Islet of Langerhans (tissue), 1 donor: ENCODE measurements around the gene PRDM2.

ENCODE experiments used
- FAIRE-seq: peaks from one replicate; lab custom pipeline; 2011; peaks lifted over from hg19 to GRCh38; lab: Jason Lieb, UNC

The PRDM2 gene

DNA sequence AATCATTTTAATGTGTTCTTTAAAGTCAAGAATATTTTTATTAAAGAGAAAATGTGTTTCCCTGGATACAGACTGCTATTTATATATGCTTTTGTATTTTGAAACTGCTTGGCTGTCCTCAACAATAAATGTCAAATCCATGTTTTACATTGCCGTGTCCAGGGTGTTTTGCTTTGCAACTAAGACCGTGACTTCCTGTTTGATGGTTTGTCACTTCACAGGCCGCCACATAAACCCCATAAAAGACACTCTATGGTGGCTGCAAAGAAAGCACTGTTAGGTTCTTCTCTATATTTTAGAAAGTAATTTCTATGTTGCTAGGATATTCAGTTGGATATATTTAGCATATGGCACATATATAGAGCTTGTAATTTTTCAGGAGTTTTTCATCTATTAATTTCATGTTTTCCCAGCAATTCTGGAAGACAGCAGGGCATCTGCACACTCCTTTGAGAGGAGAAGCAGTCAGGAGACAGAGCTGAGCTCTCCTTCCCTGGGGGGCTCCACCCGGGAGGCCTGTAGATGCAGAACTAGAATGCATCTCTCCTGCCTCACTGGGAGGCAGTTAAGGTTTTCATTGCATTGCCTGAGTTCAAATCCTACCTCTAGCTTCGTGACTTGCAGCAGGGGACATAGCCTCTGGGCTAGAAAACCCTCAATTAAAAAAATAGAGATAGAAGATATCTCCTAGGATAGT lies 33.1 kb downstream of the PRDM2 start:
- FAIRE-seq: no peak

- FAIRE-seq: no peak
Observed at GRCh38 chr1:13733711-13734110, 33.7 kb downstream of the PRDM2 start.

GRCh38 chr1:13735168-13735930 lies 35.4 kb downstream of the PRDM2 start:
- FAIRE-seq: no peak

GRCh38 chr1:13737398-13737797 lies 37.4 kb downstream of the PRDM2 start:
- no peak for FAIRE-seq

- no peak for FAIRE-seq
Observed at GRCh38 chr1:13746342-13746741, 46.4 kb downstream of the PRDM2 start.

DNA sequence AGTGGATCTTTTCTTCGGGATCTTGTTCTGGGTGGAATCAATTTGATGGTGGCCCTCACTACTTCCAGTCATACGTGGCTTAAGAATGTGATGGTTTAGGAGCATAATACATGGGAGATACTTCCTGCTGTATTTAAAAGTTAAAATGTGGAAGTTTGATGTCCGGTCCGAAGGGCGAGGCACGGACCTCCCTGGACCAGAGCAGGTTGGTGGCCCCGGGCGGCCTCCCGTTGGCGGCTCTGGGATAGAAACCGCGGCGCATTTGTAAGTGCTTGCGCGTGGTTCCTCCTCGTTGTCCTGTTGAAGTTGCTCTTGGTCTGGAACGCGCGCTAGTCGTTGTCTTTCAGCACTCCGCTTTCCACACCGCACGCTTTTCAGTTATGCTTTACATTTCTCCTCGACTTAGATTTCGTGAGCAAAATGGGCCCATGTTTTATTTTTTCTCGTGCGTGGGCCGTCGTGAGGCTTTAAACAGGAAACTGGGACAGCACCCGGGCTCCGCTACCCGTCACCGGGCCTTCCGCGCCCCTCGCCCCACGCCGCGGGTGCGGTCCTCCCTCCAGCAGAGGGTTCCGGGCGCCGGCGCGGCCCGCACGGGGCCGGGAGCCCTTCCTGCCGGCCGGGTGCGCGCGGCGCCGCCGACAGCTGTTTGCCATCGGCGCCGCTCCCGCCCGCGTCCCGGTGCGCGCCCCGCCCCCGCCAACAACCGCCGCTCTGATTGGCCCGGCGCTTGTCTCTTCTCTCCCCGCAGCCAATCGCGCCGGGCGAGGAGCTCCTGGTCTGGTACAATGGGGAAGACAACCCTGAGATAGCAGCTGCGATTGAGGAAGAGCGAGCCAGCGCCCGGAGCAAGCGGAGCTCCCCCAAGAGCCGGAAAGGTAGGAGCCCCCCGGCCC lies 48.9 kb downstream of the PRDM2 start:
- no peak for FAIRE-seq

GRCh38 chr1:13749543-13750341 lies 49.8 kb downstream of the PRDM2 start:
- FAIRE-seq: no peak

DNA sequence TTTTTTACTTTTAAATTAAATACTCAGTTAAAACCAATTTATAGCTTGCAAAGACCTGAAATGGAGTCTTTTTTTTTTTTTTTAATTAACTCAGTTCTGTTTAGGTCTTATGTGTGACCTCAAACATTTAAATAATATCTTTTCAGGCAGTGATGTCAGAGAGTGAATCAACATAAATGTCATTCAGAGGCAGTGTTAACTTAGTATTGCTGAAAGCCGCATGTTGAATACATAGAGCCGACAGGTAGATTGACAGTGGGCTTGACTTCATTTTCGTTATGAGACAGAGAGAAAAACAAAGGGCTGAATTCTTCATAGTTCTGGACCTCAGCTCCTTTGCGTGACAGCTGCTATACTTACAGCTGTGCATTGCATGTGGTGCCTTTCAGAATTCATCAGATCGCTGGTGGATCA lies 51.5 kb downstream of the PRDM2 start:
- no peak for FAIRE-seq

- FAIRE-seq: no peak
Observed at GRCh38 chr1:13751985-13752384, 52.0 kb downstream of the PRDM2 start.

DNA sequence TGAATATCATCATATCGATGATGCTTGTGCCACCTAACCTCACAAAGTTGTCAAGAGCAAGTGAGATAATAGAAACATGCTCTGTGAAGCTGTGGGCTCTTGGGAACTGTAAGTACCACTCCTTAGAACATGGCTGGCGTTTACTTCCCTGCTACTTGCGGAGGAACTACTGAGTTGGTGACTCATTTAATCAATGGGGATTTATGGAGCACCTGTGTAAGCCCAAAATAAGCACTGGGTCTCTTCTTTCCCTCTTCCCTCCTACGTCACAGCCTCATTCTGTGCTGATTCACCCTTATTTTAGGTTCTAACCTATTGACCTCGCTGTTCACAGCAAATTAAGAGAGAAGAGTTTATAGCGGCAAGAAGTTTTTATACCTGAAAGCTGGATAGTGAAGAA lies 52.9 kb downstream of the PRDM2 start:
- FAIRE-seq: no peak

DNA sequence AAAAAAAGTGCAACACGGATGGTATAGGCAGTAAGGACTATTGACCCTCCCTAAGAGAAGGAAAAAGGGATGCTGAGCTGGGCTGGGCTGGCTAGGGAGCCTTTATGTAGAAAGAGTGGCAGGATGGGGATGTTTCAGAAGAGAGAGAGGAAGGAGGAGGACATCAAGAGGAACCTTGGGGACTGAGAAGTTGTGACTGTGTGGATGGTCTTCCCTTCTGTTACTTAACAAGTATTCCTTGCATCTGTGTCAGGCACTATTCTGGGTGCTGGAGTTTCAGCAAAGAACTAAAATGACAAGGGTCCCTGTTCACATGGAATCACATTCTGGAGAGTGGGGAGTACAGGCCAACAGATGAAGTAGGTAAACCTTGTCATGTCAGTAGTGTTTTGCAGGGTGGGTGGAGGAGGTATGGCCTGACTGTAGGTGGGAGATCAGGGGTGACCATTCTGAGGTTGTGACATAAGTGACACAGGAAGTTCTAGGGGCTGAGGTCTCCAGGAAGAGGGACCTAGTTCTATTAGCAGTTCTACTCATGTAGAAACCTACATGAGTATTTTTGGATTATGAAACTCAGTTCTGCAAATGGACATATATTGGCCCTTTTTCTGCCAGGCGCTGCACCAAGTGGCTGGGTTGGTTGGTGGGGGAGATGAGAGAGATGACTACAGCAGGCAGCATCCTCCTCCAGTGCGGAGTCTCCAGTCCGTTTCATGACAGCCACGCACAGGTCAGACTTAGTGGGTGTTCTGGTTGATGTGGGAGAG lies 53.8 kb downstream of the PRDM2 start:
- no peak for FAIRE-seq

- FAIRE-seq: no peak
Observed at GRCh38 chr1:13754510-13755103, 54.6 kb downstream of the PRDM2 start.

GRCh38 chr1:13756557-13757315 lies 56.7 kb downstream of the PRDM2 start:
- no peak for FAIRE-seq

GRCh38 chr1:13757693-13758092 lies 57.7 kb downstream of the PRDM2 start:
- peak; percentile 36 for FAIRE-seq

GRCh38 chr1:13759072-13759471 lies 59.1 kb downstream of the PRDM2 start:
- FAIRE-seq: no peak

- no peak for FAIRE-seq
Observed at GRCh38 chr1:13760340-13760739, 60.4 kb downstream of the PRDM2 start.

- FAIRE-seq: no peak
Observed at GRCh38 chr1:13760921-13761320, 60.9 kb downstream of the PRDM2 start.

DNA sequence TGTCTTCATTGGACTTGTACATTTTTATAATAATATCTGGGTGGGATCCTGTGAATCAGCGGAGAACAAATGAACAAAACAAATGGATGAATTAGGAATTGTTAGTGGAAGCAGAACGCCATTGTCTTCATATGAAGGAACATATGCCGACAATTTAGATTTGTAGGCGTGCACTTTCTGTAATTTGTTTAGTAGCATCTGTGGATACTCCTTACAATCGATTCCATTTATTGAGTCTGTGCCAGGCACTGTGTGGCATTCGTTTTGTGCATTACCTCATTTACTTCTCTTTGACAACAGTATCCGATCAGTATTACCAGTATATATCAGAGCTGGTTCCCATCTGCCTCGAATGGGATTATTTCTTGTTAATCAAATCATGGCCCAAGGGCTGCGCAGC lies 61.9 kb downstream of the PRDM2 start:
- FAIRE-seq: no peak

DNA sequence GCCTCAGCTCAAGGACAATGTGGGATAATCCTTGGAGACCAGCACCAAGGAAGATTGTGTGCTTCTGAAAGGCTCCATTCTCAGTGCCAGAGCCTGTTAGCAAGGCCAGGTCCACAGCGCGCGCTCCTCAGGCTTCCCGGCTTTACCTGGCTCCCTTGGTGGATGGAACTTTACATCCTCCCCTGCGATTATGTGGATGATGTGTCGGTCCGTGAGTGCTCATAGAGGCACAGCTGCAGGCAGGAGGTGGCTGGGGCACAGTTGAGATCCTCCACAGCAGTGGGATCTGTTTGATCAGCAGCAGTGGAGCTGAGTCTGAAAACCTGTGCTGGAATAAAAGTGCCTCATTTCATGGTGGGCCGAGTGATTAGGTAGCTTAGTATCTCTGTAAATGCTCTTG lies 62.7 kb downstream of the PRDM2 start:
- no peak for FAIRE-seq

DNA sequence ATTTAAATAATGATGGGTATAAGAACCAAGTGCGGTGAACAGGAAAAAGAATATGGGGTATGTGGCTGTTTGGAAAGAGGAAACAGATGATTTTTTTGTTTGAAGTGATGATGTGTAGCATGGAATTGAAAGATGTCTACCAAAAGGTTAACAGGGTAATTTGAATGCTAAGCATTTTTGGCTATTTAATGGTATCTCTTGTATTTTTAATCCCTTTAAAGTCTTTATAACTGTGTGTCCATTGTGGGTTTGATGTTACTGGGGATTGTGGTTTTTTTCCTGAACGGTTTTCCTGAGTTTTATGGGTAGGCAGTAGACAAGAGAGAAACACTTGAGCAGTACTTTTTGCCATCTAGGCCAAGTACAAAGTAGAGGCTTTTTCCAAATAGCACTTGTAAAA lies 63.2 kb downstream of the PRDM2 start:
- no peak for FAIRE-seq
